ENCODE measurements around the gene WDR83. TPM values are rescaled to one million over a fixed set of nuclear protein-coding genes. Genes with fewer than 3 reads are reported as not detected.
"Not testable (repeated sequence)": the region's sequence is repeated elsewhere in the genome, so short reads cannot be mapped to it uniquely, and the experiment has no call there.

Gene WDR83
- total RNA-seq, 4 donors from 2014 or later: 10.0 to 19.7 (median 13.9) TPM

- peak; percentile 24 to 49 (median 36) for TF ChIP-seq CTCF (IDR thresholded peaks at IDR 0.05)
- H3K9me3 ChIP-seq; DNase-seq (ENCODE audit: extremely low spot score); H3K27me3 ChIP-seq; intact Hi-C loops (cut with DNase I); H3K4me3 ChIP-seq; H3K27ac ChIP-seq (replicated peaks in 1 of 4): not testable (repeated sequence)
- H3K36me3 ChIP-seq: peaks cover 78 to 98% (median 96%) of the 10 kb centered on the region in 4 donors
- peaks cover 0 to 11% (median 6%) of the 10 kb centered on the region in 4 donors for H3K4me1 ChIP-seq
- WGBS: 72% methylated on average over 7 of the region's 14 CpGs
These were observed 45.5 kb downstream of the WDR83 start for GRCh38 chr19:12712077-12712476.

- H3K27me3 ChIP-seq; intact Hi-C loops (cut with DNase I); H3K9me3 ChIP-seq; H3K27ac ChIP-seq (replicated peaks in 1 of 4); H3K4me3 ChIP-seq; DNase-seq (ENCODE audit: extremely low spot score): not testable (repeated sequence)
- Histone ChIP-seq H3K4me1 (peaks cover 0 to 12% (median 11%) of the 10 kb centered on the region in 4 donors), H3K36me3 (peaks cover 83 to 98% (median 92%) of the 10 kb centered on the region in 4 donors)
- WGBS: 94% methylated on average over 9 of the region's 9 CpGs
These were observed 46.7 kb downstream of the WDR83 start for GRCh38 chr19:12713304-12713703.

- Histone ChIP-seq H3K36me3 (peaks cover 70 to 90% (median 84%) of the 10 kb centered on the region in 4 donors), H3K9me3 (no peaks in the 10 kb centered on the region)
- intact Hi-C loops (cut with DNase I): no loop called here
These were observed 48.5 kb downstream of the WDR83 start for GRCh38 chr19:12715102-12715501.

GRCh38 chr19:12715929-12716328, 49.3 kb downstream of the WDR83 start:
- no peak for DNase-seq (ENCODE audit: extremely low spot score)
- WGBS: 97% methylated on average over 3 of the region's 3 CpGs
- H3K4me1 ChIP-seq: peaks cover 20 to 38% (median 36%) of the 10 kb centered on the region in 4 donors
- no peak overlapping the region for H3K4me3 ChIP-seq
- intact Hi-C loops (cut with DNase I): no loop called here
- no peak for TF ChIP-seq EP300 (IDR thresholded peaks at IDR 0.05)
- TF ChIP-seq CTCF (IDR thresholded peaks at IDR 0.05): no peak
- TF ChIP-seq POLR2AphosphoS5 (IDR thresholded peaks at IDR 0.05): no peak
- no peak for TF ChIP-seq POLR2A (IDR thresholded peaks at IDR 0.05; ENCODE audit: low read depth)
- peak overlapping the region in 1 of 4 donors; percentile 13 for H3K27ac ChIP-seq (replicated peaks in 1 of 4)
- H3K36me3 ChIP-seq: peaks cover 62 to 82% (median 76%) of the 10 kb centered on the region in 4 donors
- H3K27me3 ChIP-seq: no peaks in the 10 kb centered on the region
- H3K9me3 ChIP-seq: no peaks in the 10 kb centered on the region

More at GRCh38 chr19:12715102-12715501, 48.5 kb downstream of the WDR83 start:
- 90% methylated on average over 6 of the region's 15 CpGs for WGBS
- DNase-seq (ENCODE audit: extremely low spot score): no peak
- H3K4me3 ChIP-seq: no peak overlapping the region
- peaks cover 12 to 30% (median 28%) of the 10 kb centered on the region in 4 donors for H3K4me1 ChIP-seq
- TF ChIP-seq POLR2A (IDR thresholded peaks at IDR 0.05; ENCODE audit: low read depth): no peak
- TF ChIP-seq CTCF (IDR thresholded peaks at IDR 0.05): no peak
- TF ChIP-seq EP300 (IDR thresholded peaks at IDR 0.05): no peak
- H3K27me3 ChIP-seq: no peaks in the 10 kb centered on the region
- no peak overlapping the region for H3K27ac ChIP-seq (replicated peaks in 1 of 4)

GRCh38 chr19:12720296-12720695, 53.7 kb downstream of the WDR83 start:
- H3K9me3 ChIP-seq: no peaks in the 10 kb centered on the region
- TF ChIP-seq POLR2AphosphoS5 (IDR thresholded peaks at IDR 0.05): no peak
- TF ChIP-seq EP300 (IDR thresholded peaks at IDR 0.05): no peak
- TF ChIP-seq CTCF (IDR thresholded peaks at IDR 0.05): no peak
- no peak for TF ChIP-seq POLR2A (IDR thresholded peaks at IDR 0.05; ENCODE audit: low read depth)
- H3K4me1 ChIP-seq: peaks cover 46 to 64% (median 61%) of the 10 kb centered on the region in 4 donors
- DNase-seq (ENCODE audit: extremely low spot score): no peak
- no peaks in the 10 kb centered on the region for H3K27me3 ChIP-seq
- peak overlapping the region; percentile 88 to 98 (median 91) for H3K4me3 ChIP-seq
- intact Hi-C loops (cut with DNase I): loop anchor here (5.0 kb wide), 1 partner anchor 48 kb away; no protein-coding TSS in a partner anchor
- WGBS: 71% methylated on average over 10 of the region's 10 CpGs
- peaks cover 27 to 41% (median 36%) of the 10 kb centered on the region in 4 donors for H3K36me3 ChIP-seq
- H3K27ac ChIP-seq (replicated peaks in 1 of 4): peak overlapping the region; percentile 97 to 99 (median 98)
